H7 (cell line): ENCODE results near the gene HMCN2. TPM values are rescaled to one million over a fixed set of nuclear protein-coding genes. Genes with fewer than 3 reads are reported as not detected.
A peak's percentile ranks its signal among the peaks of the same experiment; 100 is the strongest.

Experiments
- DNase-seq: peaks from one replicate; pipeline ENCODE4 v3.0.0; 2012
- H3K27me3 ChIP-seq: 2 replicates; pipeline ENCODE4 v1.6.0; 2011; ENCODE audit warnings: mild to moderate bottlenecking, low read length; ENCODE audit not compliant: control insufficient read depth, insufficient read depth
- H3K36me3 ChIP-seq: replicated peaks from 2 replicates; pipeline ENCODE4 v1.5.1; 2011; ENCODE audit warnings: low read length; ENCODE audit not compliant: control insufficient read depth, insufficient read depth
- H3K4me3 ChIP-seq: 2 replicates; pipeline ENCODE4 v1.5.1; 2011; ENCODE audit warnings: low read depth, mild to moderate bottlenecking, control low read depth, low read length, moderate library complexity; ENCODE audit not compliant: insufficient read depth
- total RNA-seq: library from RNA; depleted of rRNA; stranded (reverse); fragments of >200 nt; shearing (Covaris generic); gene quantifications from 2 replicates; pipeline ENCODE4 v1.2.3, GENCODE V29; 2014

The HMCN2 gene
- total RNA-seq, 1 experiment from 2014 or later: 2.3 TPM

DNA sequence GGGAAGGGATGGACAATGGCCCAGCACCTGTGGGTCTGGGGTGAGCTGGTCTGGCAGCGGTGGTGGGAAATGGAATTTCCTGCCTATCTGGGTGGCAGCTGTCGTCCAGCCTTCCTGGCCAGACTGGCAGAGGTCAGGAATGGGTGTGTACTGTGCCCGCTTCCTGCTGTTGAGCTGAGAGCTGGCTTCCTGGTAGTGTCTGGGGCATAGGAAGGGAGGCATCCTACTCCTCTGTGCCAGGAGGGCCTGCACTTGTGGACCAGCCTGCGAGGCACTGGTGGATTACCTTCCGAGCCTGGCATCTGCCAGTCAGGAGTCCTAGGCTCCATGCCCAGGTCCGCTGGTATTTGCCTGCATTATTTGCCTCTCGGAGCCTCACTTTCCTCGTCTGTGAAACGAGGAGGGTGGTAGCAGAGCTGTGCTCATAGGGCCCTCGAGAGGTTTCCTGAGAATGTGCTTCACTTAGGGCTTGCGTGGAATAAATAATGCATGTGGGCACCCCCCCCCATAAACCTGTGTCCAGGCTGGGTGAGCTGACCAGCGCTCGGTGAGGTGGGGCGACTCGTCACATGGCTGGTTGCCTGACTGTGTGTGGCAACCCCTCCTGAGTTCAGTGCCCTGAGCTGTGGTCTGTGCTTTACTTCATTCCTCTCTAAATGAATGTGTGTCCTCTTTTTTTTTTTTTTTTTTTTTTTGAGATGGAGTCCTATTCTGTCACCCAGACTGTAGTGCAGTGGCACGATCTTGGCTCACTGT, 47.7 kb downstream of the HMCN2 start:
- no peak for DNase-seq
- no peaks in the 10 kb centered on the region for H3K27me3 ChIP-seq
- H3K36me3 ChIP-seq: no peaks in the 10 kb centered on the region; the same call in 1 of the 2 replicates
- no peak overlapping the region for H3K4me3 ChIP-seq

GRCh38 chr9:130315446-130316226, 50.1 kb downstream of the HMCN2 start:
- H3K27me3 ChIP-seq: no peaks in the 10 kb centered on the region
- H3K36me3 ChIP-seq: no peaks in the 10 kb centered on the region; the same call in 1 of the 2 replicates

GRCh38 chr9:130316430-130316829, 50.9 kb downstream of the HMCN2 start:
- peak; percentile 63 for DNase-seq
- H3K4me3 ChIP-seq: no peak overlapping the region
- H3K27me3 ChIP-seq: no peaks in the 10 kb centered on the region
- no peaks in the 10 kb centered on the region for H3K36me3 ChIP-seq

More at GRCh38 chr9:130315446-130316226, 50.1 kb downstream of the HMCN2 start:
- peak; percentile 50 for DNase-seq
- H3K4me3 ChIP-seq: no peak overlapping the region

- Histone ChIP-seq H3K4me3 (no peak overlapping the region), H3K36me3 (no peaks in the 10 kb centered on the region), H3K27me3 (no peaks in the 10 kb centered on the region)
- peak; percentile 49 for DNase-seq
These were observed 53.7 kb downstream of the HMCN2 start for GRCh38 chr9:130319300-130319699.

DNA sequence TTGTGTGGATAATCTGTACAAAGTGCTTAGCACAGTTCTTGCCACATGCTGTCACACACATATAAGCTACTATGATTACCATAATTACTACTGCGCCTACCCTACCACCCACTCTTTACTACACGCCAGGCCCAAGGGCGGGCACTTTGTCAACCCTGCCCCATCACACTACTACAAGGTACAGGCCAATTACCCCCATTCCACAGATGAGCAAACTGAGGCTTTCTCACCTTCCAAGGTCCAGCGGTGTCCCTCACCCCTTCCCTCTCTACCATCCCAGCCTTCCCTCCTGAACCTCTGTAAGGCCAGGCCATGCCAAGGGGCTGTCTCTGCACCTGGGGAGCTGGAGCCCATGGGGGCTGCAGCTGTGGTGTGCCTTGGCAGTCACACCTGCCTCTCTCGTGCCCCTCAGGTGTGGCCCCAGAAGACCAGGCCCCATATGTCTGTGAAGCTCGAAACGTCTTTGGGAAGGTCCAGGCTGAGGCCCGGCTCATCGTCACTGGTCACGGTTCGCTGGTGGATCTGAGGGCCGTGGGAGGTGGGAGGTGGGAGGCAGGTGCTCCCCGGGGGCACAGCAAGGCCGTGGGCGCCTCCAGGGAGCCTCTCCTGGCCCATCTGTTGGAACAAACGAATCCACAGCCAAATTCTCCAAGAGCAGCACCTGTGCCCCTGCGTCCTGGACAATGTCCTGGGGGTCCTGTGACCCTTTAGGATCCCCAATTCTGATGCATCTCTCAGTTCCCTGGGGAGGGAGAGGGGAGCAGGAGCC, 54.6 kb downstream of the HMCN2 start:
- H3K4me3 ChIP-seq: no peak overlapping the region
- no peaks in the 10 kb centered on the region for H3K36me3 ChIP-seq
- no peak for DNase-seq
- no peaks in the 10 kb centered on the region for H3K27me3 ChIP-seq

DNA sequence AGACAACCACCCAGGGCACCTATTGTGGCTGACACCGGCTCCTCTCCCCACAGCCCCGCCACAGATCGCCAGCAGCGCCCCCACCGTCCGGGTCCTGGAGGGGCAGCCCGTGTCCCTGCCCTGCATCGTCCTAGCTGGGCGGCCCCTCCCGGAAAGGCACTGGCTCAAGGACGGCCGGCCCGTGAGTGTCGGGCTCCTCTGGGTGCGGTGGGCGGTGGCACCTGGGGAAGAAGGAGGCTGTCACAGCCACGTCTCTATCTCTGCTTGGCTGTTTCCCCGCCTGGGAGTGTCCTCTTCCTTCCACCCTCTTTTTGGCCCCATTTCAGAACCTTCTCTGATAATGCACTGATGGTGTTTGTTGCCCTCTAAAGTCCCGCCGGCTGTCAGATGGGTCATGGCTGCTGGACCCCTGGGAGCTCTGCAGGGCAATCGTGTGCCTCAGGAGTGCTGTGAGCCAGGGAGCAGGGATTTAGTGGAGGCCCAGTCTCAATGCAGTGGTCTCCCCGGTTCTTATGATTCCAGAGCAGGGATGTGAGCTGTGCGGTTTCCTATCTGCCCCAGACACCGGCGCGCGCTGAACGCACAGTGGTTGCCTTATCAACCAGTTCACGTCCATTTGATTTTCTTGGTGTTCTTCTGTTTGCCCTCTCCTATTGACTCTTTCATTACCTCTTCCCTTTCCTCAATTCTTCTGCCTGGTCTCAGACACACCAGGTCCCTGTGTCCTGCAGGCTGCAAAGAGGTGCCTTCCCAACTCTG, 55.3 kb downstream of the HMCN2 start:
- Histone ChIP-seq H3K36me3 (no peaks in the 10 kb centered on the region), H3K4me3 (no peak overlapping the region), H3K27me3 (no peaks in the 10 kb centered on the region)
- peak; percentile 94 for DNase-seq

DNA sequence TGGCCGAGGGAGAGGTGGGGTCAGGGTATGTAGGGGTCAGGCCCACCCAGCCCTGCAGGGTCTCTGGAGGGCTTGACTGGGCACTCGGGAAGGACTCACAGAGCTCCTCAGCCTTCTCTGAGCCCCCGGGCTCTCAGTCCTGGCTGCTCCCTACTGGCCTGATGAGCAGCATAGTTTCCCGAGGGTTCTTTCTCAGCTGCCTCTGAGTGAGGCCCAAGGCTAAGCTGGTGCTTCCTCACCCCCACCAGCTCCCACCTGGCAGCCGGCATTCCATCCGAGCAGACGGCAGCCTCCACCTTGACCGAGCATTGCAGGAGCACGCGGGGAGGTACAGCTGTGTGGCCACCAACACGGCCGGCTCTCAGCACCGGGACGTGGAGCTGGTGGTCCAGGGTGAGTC, 56.0 kb downstream of the HMCN2 start:
- no peaks in the 10 kb centered on the region; the same call in 1 of the 2 replicates for H3K36me3 ChIP-seq
- H3K27me3 ChIP-seq: no peaks in the 10 kb centered on the region
- H3K4me3 ChIP-seq: no peak overlapping the region
- DNase-seq: peak; percentile 76

GRCh38 chr9:130323051-130323745, 57.6 kb downstream of the HMCN2 start:
- no peak for DNase-seq
- Histone ChIP-seq H3K27me3 (no peaks in the 10 kb centered on the region), H3K36me3 (no peaks in the 10 kb centered on the region; the same call in 1 of the 2 replicates), H3K4me3 (no peak overlapping the region)

DNA sequence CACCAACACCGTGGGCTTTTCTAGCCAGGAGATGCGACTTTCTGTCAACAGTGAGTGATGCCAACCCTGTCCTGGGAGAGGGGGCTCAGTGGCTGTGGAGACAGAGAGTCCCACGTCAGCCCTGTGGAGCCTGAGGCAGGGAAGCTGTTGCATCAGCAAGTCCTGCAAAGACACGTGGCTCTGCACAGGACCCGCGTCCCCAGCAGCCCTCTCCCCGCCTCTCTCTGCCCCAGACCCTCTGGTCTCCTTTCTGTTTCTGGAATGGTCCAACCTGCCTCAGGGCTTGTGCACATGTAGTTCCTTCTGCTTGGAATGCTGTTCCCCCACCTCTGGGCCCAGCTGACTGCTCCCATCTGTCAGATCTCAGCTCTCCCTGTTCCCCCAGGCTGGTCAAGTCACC, 60.4 kb downstream of the HMCN2 start:
- H3K27me3 ChIP-seq: no peaks in the 10 kb centered on the region
- no peaks in the 10 kb centered on the region; the same call in 1 of the 2 replicates for H3K36me3 ChIP-seq
- DNase-seq: no peak
- H3K4me3 ChIP-seq: no peak overlapping the region

GRCh38 chr9:130327070-130327780, 61.7 kb downstream of the HMCN2 start:
- Histone ChIP-seq H3K27me3 (no peaks in the 10 kb centered on the region), H3K36me3 (no peaks in the 10 kb centered on the region; the same call in 1 of the 2 replicates), H3K4me3 (no peak overlapping the region)
- DNase-seq: peak; percentile 94

DNA sequence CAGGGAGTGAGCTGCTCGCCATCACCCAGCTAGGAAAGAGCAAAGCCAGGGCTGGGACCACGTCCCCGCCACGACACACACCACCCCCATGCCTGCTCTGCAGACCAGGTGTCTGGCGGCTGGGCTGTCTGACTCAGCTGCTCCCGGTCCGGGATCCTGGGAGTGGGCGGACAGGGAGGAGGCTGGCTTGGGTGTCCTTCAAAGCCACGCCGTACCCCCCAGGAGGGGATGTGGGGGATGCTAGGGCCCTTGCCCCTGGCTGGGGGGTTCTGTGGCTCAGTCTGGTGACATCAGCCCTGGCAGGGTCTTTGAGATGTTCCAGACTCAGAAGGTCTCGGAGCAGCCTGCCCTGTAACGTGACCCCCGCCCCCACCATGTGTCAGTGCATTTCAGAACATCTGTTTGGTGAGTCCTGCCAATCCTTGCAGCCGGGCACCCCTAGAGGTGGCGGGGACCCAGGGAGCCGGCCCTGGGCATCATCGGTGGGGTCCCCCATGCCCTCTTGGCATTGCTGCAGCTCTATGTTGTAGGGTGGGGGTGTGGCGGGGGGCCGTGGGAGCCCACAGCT, 62.3 kb downstream of the HMCN2 start:
- Histone ChIP-seq H3K36me3 (no peaks in the 10 kb centered on the region; the same call in 1 of the 2 replicates), H3K27me3 (no peaks in the 10 kb centered on the region), H3K4me3 (no peak overlapping the region)
- DNase-seq: peak; percentile 49

- no peak overlapping the region for H3K4me3 ChIP-seq
- no peaks in the 10 kb centered on the region for H3K27me3 ChIP-seq
- peak; percentile 48 for DNase-seq
- no peaks in the 10 kb centered on the region; the same call in 1 of the 2 replicates for H3K36me3 ChIP-seq
These were observed 62.8 kb downstream of the HMCN2 start for GRCh38 chr9:130328349-130328801.

DNA sequence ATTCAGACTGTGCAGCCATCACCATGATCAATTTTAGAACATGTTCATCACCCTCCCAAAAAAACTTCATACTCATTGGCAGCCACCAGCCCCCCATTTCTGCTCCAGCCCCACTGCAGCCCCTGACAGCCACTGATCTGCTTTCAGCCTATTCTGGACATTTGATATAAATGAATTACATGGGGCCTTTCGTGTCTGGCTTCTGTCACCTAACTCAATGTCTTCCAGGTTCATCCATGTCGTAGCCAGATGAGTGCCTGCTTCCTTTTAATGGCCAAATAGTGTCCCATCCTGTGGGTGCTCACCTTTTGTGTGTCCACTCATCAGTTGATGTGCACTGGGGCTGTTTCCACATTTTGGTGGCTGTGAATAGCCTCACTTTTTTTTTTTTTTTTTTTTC, 63.5 kb downstream of the HMCN2 start:
- H3K27me3 ChIP-seq: no peaks in the 10 kb centered on the region
- H3K36me3 ChIP-seq: no peaks in the 10 kb centered on the region; the same call in 1 of the 2 replicates
- no peak for DNase-seq
- no peak overlapping the region for H3K4me3 ChIP-seq
